Skeletal muscle tissue (tissue), 4 donors: Measurements from ENCODE around the gene NGRN. TPM values are rescaled to one million over a fixed set of nuclear protein-coding genes. Genes with fewer than 3 reads are reported as not detected.
A peak's percentile ranks its signal among the peaks of the same experiment; 100 is the strongest.

ENCODE experiments used
- H3K27ac ChIP-seq: one replicate; pipeline ENCODE4 v1.7.0; 2013; ENCODE audit warnings: mild to moderate bottlenecking, low read depth, low read length, inconsistent platforms
- H3K27me3 ChIP-seq, 3 donors: one replicate each; pipeline ENCODE4 v1.7.0; 2013; ENCODE audit warnings: low read length in 3 of 3; ENCODE audit not compliant: control insufficient read depth in 3 of 3, insufficient read depth in 3 of 3
- H3K36me3 ChIP-seq, 3 donors: one replicate each; pipeline ENCODE4 v1.7.0; 2013; ENCODE audit warnings: low read length in 3 of 3; ENCODE audit not compliant: control insufficient read depth in 3 of 3, insufficient read depth in 3 of 3
- H3K4me1 ChIP-seq, 3 donors: one replicate each; pipeline ENCODE4 v1.7.0; 2013; ENCODE audit warnings: low read length in 3 of 3, mild to moderate bottlenecking in 3 of 3; ENCODE audit not compliant: control insufficient read depth in 3 of 3, insufficient read depth in 3 of 3
- H3K4me3 ChIP-seq, 3 donors: one replicate each; pipeline ENCODE4 v1.7.0; 2013; ENCODE audit warnings: low read length in 3 of 3
- H3K9ac ChIP-seq, 3 donors: one replicate each; pipeline ENCODE4 v1.7.0; 2013; ENCODE audit warnings: low read length in 3 of 3, mild to moderate bottlenecking in 3 of 3, moderate library complexity in 2 of 3, low read depth in 1 of 3
- H3K9me3 ChIP-seq, 3 donors: one replicate each; pipeline ENCODE4 v1.7.0; 2013; ENCODE audit warnings: low read length in 3 of 3; ENCODE audit not compliant: control insufficient read depth in 3 of 3
- total RNA-seq: library from RNA; depleted of rRNA; stranded (reverse); fragments of >200 nt; gene quantifications from one replicate; pipeline ENCODE4 v1.2.3, GENCODE V29; 2014
- donor health status: Osteomylitis.

NGRN gene
- total RNA-seq, 1 donor from 2014 or later: 67.3 TPM

GRCh38 chr15:90234096-90234988, 31.1 kb upstream of the NGRN start, which contains the start of gene GDPGP1:
Gene GDPGP1, plus strand, starts transcription at chr15:90234209. Its CDS starts 6,700 bp downstream, at chr15:90240909.
- peaks cover 25 to 34% (median 28%) of the 10 kb centered on the region in 3 donors for H3K36me3 ChIP-seq
- H3K4me3 ChIP-seq: peak within 1 kb of the TSS; percentile 86 to 92 (median 90)
- peak within 1 kb of the TSS; percentile 82 for H3K27ac ChIP-seq
- no peaks in the 10 kb centered on the region for H3K27me3 ChIP-seq
- no peaks in the 10 kb centered on the region for H3K9me3 ChIP-seq
- peak within 1 kb of the TSS; percentile 88 to 92 (median 90) for H3K9ac ChIP-seq
- peaks cover 34 to 49% (median 37%) of the 10 kb centered on the region in 3 donors for H3K4me1 ChIP-seq

GRCh38 chr15:90239371-90239770, 26.1 kb upstream of the NGRN start:
- Histone ChIP-seq H3K36me3 (peaks cover 20 to 22% (median 21%) of the 10 kb centered on the region in 3 donors), H3K27ac (no peak overlapping the region), H3K4me1 (peaks cover 0 to 7% (median 5%) of the 10 kb centered on the region in 3 donors), H3K9ac (no peak overlapping the region), H3K4me3 (no peak overlapping the region), H3K27me3 (no peaks in the 10 kb centered on the region), H3K9me3 (no peaks in the 10 kb centered on the region)

- Histone ChIP-seq H3K27me3 (no peaks in the 10 kb centered on the region), H3K36me3 (peaks cover 20 to 22% (median 21%) of the 10 kb centered on the region in 3 donors), H3K4me3 (no peak overlapping the region), H3K4me1 (no peaks in the 10 kb centered on the region), H3K9me3 (no peaks in the 10 kb centered on the region), H3K27ac (no peak overlapping the region), H3K9ac (no peak overlapping the region)
Observed at GRCh38 chr15:90240856-90241255, 24.6 kb upstream of the NGRN start.

GRCh38 chr15:90241343-90242192, 23.9 kb upstream of the NGRN start:
- H3K36me3 ChIP-seq: peaks cover 16 to 17% (median 17%) of the 10 kb centered on the region in 3 donors

GRCh38 chr15:90243943-90244639, 21.4 kb upstream of the NGRN start:
- peaks cover 3 to 6% (median 5%) of the 10 kb centered on the region in 3 donors for H3K36me3 ChIP-seq
- H3K27ac ChIP-seq: no peak overlapping the region
- no peak overlapping the region for H3K4me3 ChIP-seq
- H3K27me3 ChIP-seq: no peaks in the 10 kb centered on the region
- H3K9me3 ChIP-seq: no peaks in the 10 kb centered on the region
- no peak overlapping the region for H3K9ac ChIP-seq
- H3K4me1 ChIP-seq: peaks cover 0 to under 1% (median 0%) of the 10 kb centered on the region in 3 donors

More at GRCh38 chr15:90241343-90242192, 23.9 kb upstream of the NGRN start:
- Histone ChIP-seq H3K27ac (no peak overlapping the region), H3K27me3 (no peaks in the 10 kb centered on the region), H3K4me1 (no peaks in the 10 kb centered on the region), H3K9me3 (no peaks in the 10 kb centered on the region), H3K9ac (no peak overlapping the region), H3K4me3 (no peak overlapping the region)

GRCh38 chr15:90248789-90249202, 16.7 kb upstream of the NGRN start:
- no peak overlapping the region for H3K27ac ChIP-seq
- no peaks in the 10 kb centered on the region for H3K9me3 ChIP-seq
- H3K27me3 ChIP-seq: no peaks in the 10 kb centered on the region
- H3K9ac ChIP-seq: no peak overlapping the region
- H3K36me3 ChIP-seq: no peaks in the 10 kb centered on the region
- H3K4me3 ChIP-seq: peak overlapping the region in 2 of 3 donors; percentile 74 to 77
- peaks cover 9 to 11% (median 9%) of the 10 kb centered on the region in 3 donors for H3K4me1 ChIP-seq

- Histone ChIP-seq H3K36me3 (no peaks in the 10 kb centered on the region), H3K4me3 (peak within 1 kb of the TSS; percentile 67 to 77 (median 74)), H3K27me3 (no peaks in the 10 kb centered on the region), H3K9ac (peak within 1 kb of the TSS; percentile 40 to 74 (median 45)), H3K9me3 (no peaks in the 10 kb centered on the region), H3K27ac (no peak within 1 kb of the TSS), H3K4me1 (peaks cover 9 to 11% (median 9%) of the 10 kb centered on the region in 3 donors)
Observed at GRCh38 chr15:90249203-90249863, 16.1 kb upstream of the NGRN start, which contains the start of gene TTLL13. Gene TTLL13, plus strand, starts transcription at chr15:90249556. Its CDS starts 1,075 bp downstream, at chr15:90250631.

- H3K27ac ChIP-seq: no peak overlapping the region
- H3K36me3 ChIP-seq: no peaks in the 10 kb centered on the region
- peaks cover 0 to 3% (median 0%) of the 10 kb centered on the region in 3 donors for H3K27me3 ChIP-seq
- no peak overlapping the region for H3K9ac ChIP-seq
- no peaks in the 10 kb centered on the region for H3K9me3 ChIP-seq
- peaks cover 0 to 14% (median 0%) of the 10 kb centered on the region in 3 donors for H3K4me1 ChIP-seq
- no peak overlapping the region for H3K4me3 ChIP-seq
Observed at GRCh38 chr15:90257776-90258175, 7.7 kb upstream of the NGRN start.

- Histone ChIP-seq H3K4me3 (no peak overlapping the region), H3K9ac (no peak overlapping the region), H3K9me3 (no peaks in the 10 kb centered on the region), H3K4me1 (peaks cover 4 to 31% (median 6%) of the 10 kb centered on the region in 3 donors), H3K36me3 (no peaks in the 10 kb centered on the region), H3K27ac (no peak overlapping the region), H3K27me3 (peaks cover 0 to 3% (median 0%) of the 10 kb centered on the region in 3 donors)
Observed at GRCh38 chr15:90259524-90259923, 5.9 kb upstream of the NGRN start.
